ENCODE data around the gene GFOD1. TPM values are rescaled to one million over a fixed set of nuclear protein-coding genes. Genes with fewer than 3 reads are reported as not detected.
"Not testable (repeated sequence)": the region's sequence is repeated elsewhere in the genome, so short reads cannot be mapped to it uniquely, and the experiment has no call there.

The GFOD1 gene
- total and polyA plus RNA-seq, 7 donors = 2.3 to 18.3 (median 13.3) TPM

DNA sequence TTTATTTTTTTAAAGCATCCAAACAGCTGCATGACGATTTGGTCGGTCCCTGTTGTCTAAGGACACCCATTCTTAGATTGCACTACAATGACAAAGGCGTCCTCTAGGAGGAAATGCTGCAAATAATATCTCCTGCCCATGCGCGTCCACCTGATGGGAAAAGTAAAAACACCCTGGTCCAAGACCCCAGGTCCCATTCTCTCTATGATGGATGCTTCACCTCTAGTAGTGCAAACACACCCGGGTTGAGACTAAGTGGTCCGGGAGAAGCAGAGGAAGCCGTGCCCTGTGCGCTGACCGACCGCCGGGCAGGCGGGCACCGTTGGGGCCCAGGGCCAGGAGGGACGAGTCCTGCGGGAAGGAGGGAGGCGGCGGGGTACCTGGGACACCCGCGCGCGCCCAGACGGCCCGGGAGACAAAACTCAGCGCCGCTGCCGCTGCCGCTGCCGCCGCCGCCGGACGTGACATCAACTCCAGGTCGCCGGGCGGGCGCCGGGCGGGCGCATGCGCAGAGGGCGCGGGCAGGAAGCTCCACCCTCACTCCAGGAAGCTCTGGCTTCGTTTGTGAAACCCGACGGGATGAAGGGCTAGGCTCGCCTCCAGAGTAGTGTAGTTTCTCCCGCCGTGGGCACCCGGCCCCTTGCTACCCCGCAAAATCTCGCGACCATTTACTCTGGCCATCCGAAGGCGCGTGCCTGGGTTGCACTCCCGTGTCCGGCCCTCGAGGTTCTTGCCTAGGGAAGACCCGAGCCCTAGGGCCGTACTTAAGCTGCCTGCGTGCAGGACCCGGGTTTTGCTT, 159.1 kb downstream of the GFOD1 start, which contains the start of gene TBC1D7:
TSS of gene TBC1D7 (minus strand) at position 462 of the 799 bp plus-strand sequence. CDS start 1,639 bp downstream, outside the sequence.
- WGBS, 2 donors = 0% methylated on average over 63 of the region's 63 CpGs
- intact Hi-C loops (cut with DNase I) = loop anchor here (2.0 kb wide), 1 partner anchor 159 kb away; the partner anchor contains the start of gene GFOD1
- H3K27ac ChIP-seq = peak within 1 kb of the TSS; percentile 83 to 94 (median 94)

DNA sequence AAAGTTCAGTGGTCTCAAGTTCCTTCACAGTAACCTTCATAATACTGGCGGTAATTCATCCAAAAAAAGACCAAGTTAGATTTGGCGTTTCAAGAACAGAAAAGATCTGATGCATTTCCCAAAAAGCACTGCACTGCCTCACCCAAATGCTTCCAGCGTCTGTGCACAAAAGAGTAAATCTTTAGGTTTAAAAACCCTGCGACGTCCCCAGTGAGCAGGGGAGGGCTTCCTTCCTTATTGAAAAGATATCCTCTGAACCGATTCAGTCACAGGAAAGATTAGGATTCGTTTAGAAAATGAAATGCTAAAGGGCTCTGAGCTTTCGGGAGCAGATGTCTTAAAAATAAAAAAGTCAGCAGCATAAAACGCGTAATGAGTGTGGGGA, 159.7 kb downstream of the GFOD1 start:
- peaks cover 0 to 34% (median 13%) of the 10 kb centered on the region in 4 donors for H3K36me3 ChIP-seq
- intact Hi-C loops (cut with DNase I) = loop anchor here (2.0 kb wide), 1 partner anchor 159 kb away; the partner anchor contains the start of gene GFOD1
- WGBS, 2 donors = 0 to 1% methylated on average over 10 of the region's 10 CpGs
- H3K27me3 ChIP-seq = no peaks in the 10 kb centered on the region
- TF ChIP-seq POLR2AphosphoS5 (IDR thresholded peaks at IDR 0.05) (no peak), EP300 (IDR thresholded peaks at IDR 0.05) (no peak), POLR2A (IDR thresholded peaks at IDR 0.05) (no peak)
- TF ChIP-seq, protein P1, sequence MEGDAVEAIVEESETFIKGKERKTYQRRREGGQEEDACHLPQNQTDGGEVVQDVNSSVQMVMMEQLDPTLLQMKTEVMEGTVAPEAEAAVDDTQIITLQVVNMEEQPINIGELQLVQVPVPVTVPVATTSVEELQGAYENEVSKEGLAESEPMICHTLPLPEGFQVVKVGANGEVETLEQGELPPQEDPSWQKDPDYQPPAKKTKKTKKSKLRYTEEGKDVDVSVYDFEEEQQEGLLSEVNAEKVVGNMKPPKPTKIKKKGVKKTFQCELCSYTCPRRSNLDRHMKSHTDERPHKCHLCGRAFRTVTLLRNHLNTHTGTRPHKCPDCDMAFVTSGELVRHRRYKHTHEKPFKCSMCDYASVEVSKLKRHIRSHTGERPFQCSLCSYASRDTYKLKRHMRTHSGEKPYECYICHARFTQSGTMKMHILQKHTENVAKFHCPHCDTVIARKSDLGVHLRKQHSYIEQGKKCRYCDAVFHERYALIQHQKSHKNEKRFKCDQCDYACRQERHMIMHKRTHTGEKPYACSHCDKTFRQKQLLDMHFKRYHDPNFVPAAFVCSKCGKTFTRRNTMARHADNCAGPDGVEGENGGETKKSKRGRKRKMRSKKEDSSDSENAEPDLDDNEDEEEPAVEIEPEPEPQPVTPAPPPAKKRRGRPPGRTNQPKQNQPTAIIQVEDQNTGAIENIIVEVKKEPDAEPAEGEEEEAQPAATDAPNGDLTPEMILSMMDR (IDR thresholded peaks at IDR 0.05) = no peak
- peak overlapping the region; percentile 83 to 94 (median 94) for H3K27ac ChIP-seq
- no peak for DNase-seq
- H3K4me3 ChIP-seq = peak overlapping the region; percentile 57 to 89 (median 80)
- H3K4me1 ChIP-seq = peaks cover 0 to 16% (median 7%) of the 10 kb centered on the region in 4 donors
- no peaks in the 10 kb centered on the region for H3K9me3 ChIP-seq

More for the DNA sequence above, 159.1 kb downstream of the GFOD1 start, which contains the start of gene TBC1D7:
- peaks cover 0 to 16% (median 7%) of the 10 kb centered on the region in 4 donors for H3K4me1 ChIP-seq
- no peak for TF ChIP-seq EP300 (IDR thresholded peaks at IDR 0.05)
- peak; percentile 59 to 74 for TF ChIP-seq POLR2A (IDR thresholded peaks at IDR 0.05)
- peak; percentile 71 to 94 (median 88) for TF ChIP-seq POLR2AphosphoS5 (IDR thresholded peaks at IDR 0.05)
- TF ChIP-seq, protein P1 (IDR thresholded peaks at IDR 0.05) = peak in 2 of 4 experiments; percentile 19 to 25
- H3K4me3 ChIP-seq = peak within 1 kb of the TSS; percentile 57 to 89 (median 80)
- H3K36me3 ChIP-seq = peaks cover 0 to 28% (median 11%) of the 10 kb centered on the region in 4 donors
- peak; percentile 97 for DNase-seq
- no peaks in the 10 kb centered on the region for H3K9me3 ChIP-seq
- no peaks in the 10 kb centered on the region for H3K27me3 ChIP-seq

DNA sequence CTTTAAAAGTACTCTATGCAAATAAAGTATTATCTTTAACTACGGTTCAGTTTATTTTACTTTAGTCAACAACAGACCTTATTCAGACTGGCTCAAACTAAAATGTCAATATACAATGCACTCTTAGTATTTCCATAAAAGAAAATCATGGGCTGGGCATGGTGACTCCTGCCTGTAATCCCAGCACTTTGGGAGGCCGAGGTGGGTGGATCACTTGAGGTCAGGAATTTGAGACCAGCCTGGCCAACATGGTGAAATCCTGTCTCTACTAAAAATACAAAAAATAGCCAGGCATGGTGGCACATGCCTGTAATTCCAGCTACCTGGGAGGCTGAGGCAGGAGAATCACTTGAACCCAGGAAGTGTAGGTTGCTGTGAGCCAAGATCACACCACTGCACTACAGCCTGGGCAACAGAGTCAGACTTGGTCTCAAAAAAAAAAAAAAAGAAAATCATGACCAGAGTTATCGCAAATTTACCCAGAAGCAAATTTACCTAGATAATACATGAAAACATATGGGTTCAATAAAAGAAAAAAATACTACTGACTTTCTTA, 161.3 kb downstream of the GFOD1 start:
- peaks cover 0 to 50% (median 16%) of the 10 kb centered on the region in 4 donors for H3K36me3 ChIP-seq
- H3K27me3 ChIP-seq; H3K27ac ChIP-seq; intact Hi-C loops (cut with DNase I); H3K9me3 ChIP-seq; DNase-seq; H3K4me3 ChIP-seq: not testable (repeated sequence)
- WGBS, 2 donors = 69 to 87% methylated on average over 3 of the region's 3 CpGs
- H3K4me1 ChIP-seq = peaks cover 0 to 16% (median 7%) of the 10 kb centered on the region in 4 donors

DNA sequence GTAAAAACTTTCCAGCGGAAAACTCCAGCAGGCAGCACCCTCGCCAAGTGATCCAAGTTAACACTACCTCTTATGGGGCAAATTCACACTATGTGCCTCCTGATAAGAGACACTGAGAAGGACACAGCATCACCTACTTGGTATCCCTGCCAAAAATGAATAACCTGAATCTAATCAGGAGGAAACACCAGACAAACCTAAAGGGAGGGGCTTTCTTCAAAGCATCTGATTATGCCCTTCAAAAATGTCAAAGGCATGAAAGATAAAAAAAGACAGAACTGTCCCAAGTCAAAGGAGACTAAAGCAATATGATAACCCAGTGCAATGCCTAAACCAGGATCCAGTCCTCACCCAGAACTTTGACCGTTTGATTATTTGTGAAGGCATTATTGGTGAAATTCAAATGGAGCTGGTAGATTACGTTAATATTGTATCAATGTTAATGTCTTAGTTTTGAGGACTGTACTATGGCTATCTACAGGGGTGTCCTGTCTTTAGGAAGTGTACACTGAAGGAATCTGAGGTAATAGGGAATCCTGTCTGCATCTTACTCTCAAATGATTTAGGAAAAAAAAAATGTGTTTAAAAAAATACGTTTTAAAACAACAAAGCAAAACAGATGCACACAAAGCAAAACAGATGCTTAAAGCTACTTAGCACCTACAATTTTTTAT, 167.4 kb downstream of the GFOD1 start:
- no peaks in the 10 kb centered on the region for H3K4me1 ChIP-seq
- no peak for DNase-seq
- no peaks in the 10 kb centered on the region for H3K9me3 ChIP-seq
- TF ChIP-seq EP300 (IDR thresholded peaks at IDR 0.05) (no peak), POLR2AphosphoS5 (IDR thresholded peaks at IDR 0.05) (no peak), POLR2A (IDR thresholded peaks at IDR 0.05) (no peak)
- TF ChIP-seq, protein P1 (IDR thresholded peaks at IDR 0.05) = no peak
- H3K27me3 ChIP-seq = no peaks in the 10 kb centered on the region
- no peak overlapping the region for H3K27ac ChIP-seq
- no peak overlapping the region for H3K4me3 ChIP-seq
- H3K36me3 ChIP-seq = peaks cover 12 to 100% (median 44%) of the 10 kb centered on the region in 4 donors
- WGBS, 2 donors = 92 to 94% methylated on average over 5 of the region's 5 CpGs
- intact Hi-C loops (cut with DNase I) = no loop called here

Measured in sigmoid colon (tissue), 7 donors.